ENCODE measurements around the gene LRRC4B.

Gene LRRC4B

DNA sequence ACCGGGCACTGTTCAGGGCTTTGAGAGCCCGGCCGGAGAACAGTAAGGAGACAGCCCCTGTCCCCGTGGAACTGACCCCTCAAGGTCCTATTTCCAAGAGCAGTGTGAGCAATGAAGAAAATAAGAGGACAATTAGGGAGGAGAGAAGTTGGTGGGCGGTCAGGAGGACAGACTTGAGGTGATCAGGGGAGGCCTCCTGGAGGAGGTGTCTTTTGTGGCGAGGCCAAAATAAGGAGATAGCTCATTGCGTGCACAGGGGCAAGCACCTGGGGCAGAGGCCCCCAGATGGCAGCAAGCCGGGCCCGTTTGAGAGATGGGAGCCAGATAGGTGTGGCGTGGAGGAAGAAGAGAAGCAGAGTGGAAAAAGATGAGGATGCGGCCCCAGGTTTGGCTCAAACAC is 2.8 kb upstream of the LRRC4B start:
- DNase-seq, result no peak

DNA sequence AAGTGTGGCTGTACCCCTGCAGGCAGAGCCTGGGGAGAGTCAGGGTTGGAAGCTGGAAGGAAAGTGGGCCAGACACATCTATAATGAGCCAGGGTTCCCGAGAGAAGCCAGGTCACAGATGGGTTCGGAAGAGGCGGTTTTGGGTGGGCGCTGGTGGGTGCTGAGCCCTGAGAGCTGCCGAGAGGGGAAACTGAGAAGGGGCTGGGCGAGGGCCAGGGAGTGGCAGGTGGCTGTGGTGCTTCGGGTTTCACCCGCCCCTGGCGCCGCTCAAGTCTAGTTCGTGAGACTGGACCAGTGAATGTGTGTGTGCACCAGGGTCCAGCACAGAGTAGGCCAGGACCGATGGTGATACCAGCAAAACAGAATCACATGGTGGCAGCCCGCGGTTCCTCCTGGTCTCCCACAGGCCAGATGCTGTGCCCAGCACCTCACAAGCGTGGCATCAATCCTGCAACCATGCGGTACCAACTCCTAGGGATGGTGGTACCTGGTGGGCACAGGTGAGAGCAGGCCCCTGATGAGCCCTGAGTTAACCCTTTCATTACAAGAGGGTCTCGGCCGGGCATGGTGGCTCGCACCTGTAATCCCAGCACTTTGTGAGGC is 1.8 kb upstream of the LRRC4B start:
- no peak for DNase-seq

DNA sequence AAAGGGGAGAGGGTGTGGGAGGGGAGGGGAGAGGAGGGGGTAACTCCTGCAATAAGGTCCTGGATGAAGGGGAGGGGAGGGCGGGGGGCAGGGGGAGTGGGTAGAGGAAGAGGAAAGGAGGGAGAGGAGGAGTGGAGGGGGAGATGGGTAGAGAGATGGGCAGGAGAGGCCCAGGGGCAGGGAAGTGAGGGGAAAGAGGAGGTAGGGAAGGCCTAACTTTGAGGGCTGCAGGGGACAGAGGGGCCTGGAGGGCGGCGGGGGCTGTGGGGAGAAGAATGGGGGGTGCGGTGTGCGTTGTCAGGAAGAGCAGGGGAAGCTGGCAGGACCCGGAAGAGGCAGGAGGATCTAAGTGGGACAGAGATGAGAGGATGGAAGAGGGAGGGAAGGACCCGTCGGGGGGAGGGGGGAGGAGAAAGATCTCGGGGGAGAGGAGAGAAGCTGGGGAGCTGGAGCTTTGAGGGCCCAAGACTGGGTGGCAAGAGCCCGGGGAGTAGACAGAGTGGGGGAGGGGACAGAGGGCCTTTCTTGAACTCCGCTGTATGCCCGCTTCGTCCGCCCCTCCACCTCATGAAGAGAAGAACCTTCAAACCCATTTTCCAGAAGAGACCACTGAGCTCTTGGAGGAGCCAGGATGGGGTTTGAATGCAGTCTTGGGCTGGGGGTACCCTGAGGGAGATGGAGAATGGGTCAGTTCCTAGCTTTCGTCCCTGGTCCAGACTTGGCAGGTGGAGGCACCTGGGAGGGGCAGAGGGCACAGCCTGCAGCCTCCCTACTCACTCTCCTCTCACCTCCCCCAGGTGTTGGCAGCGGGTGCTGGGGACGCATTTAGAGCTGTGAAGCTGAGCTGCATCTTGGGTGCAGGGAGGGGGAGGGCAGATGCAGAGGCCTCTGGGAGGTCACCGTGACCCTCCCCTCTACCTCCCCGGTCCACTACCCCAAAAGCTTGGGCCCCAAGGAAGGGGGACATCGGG is 778 bp upstream of the LRRC4B start:
- no peak for DNase-seq

DNA sequence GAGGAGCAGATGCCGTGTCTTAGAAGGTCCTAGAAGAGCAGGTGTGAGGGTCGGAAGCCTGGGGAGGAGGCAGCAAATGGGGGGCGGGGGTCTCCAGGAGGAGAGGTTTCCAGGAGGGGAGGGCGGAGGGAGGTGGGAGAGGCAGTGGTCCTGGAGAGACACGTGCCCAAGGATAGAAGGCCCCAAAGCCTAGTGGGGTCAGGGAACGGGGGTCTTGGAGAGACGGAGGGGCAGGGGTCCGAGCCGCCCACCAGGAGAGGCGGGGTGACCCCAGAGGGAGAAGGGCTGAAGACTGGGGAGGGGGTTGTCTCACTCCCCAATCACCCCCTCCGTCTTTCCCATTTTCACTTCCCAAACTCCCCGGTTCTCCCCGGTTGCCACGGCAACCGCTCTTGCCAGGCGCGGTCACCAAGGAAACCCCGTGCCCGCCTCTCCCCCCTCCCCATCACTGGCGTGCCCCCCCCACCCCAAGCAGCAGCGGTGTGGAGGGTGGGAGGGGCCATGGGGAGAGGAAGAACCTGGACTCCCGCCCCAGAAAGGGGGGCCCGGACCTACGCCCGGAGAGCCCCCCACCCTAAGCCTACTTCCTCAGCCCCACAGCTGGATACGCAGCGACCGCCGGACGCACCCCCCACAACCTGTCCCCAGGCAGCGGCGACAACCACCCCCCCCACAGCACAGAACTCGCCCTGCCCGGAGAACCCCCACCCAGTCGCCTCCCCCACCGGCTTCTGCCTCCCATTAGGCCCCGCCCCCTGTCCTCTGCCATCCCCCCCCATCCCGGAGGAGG is 988 bp downstream of the LRRC4B start:
- DNase-seq, result no peak

DNA sequence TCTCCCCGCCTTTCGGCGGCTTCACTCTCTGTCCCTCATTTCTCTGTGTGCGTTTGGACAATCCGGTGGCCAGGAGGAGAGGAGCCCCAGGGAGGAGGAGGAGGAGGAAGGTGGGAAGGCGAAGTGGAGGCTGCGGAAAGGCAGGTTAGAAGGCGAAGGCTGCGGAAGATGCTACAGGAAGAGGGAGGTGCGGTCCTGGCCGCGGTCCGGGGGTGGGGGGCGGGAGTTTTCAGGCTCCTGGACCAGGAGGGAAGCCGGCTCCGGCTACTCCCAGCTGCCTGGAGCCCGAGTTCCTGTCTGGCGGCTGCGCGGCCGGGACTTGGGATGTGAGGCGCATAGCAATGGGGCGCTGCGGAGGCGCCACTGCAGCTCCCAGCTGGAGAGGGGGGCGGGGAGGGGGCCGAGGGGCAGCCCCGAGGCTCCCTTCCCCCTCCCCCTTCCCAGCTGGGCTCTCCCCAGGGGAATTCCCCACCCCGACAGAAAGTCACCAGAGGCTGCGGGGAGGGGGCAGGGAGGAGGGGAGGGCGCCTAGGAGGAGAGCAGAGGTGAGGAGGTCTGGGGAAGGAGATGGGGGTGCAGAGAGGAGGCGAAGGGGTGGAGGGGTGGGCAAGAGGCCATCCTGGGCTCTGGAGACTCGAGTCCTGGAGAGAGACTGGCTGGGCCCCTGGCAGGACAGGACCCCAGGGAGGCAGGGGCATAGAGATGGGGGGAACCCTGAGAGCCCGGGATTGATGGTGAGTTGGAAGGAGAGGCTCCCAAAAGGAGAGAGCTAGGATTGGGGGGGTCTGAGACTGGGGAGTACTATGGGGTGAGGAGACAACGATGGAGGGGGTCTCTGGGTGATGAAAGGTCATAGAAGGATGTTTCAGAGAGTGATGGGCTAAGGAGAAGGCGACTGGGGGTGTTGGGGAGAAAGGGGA is 2.0 kb downstream of the LRRC4B start:
- DNase-seq, result no peak

DNA sequence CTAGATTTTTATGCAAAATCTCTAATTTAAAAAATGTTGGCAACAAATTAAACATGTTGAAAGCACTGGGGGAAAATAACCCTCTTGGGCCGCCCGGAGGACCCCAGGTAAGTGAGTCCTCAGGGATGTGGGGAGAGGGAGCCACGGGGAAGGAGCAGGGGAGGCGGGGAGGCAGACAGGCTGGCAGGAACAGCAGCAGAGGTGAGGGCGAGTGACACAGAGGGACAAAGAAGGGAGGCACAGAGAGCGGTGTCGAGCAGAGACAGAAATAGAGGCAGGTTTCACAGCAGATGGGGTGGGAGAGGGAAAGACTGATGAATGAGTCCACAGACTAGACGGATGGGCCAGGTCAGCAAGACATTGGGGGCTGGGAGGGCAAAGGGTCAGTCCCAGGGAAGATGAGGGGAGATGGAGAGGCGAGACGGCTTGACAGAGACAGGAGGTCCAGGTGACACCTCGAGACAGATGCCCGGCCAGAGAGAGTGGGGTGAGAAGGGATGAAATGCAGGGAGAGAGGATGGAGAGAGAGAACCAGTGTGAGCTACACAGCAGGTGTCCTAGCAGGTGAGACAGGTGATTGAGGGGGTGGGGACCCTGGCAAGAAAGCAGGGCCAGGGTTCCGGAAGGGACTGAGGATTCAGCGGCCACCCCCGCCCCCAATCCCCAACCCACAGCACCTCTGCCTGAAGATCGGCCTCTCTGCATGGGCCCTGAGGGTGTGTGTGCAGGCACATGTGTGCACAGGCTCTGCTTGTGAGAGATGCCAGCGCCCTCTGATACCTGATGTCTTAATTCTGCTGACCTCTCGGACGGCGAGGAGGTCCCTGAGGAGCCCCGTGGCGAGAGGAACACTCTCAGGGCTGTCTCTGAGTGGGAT is 3.8 kb downstream of the LRRC4B start:
- DNase-seq, result no peak

DNA sequence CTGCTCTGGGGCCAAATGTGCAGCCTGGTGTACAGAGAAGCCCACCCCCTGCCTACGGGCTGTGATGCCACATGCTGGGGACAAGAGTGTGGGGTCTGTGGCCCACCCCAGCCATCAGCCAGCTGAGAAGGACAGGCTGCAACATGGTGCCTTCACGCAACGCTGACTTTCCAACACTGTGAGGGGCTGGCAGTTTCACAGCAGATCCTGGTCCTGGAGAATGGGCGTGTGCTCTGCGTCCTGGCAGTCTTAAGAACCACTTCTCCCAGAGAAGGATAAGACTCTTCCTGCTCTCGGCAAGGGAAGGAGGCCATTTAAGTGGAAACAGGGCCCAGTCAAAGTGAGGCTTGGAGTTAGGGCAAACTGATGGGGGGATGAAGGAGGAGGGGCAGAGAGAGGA is 4.6 kb downstream of the LRRC4B start:
- DNase-seq, result no peak

DNA sequence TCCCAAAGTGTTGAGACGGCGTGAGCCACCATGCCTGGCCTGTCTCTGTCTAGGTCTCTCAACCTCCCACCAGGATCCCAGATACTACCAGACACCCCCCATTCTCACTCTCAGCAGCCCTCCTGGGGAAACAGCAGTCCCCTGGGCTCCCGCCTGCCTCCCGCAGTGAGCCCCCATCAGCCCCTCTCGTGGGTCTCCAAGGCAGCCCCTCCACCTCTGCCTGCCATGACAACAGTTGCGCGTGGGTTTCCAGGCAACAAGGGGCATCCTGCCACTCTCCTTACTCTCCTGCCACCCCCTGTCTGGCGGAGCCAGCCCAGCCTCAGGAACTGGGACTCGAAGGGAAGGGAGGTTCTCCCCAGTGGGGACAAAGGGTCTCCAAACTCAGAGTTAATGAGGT is 5.2 kb downstream of the LRRC4B start:
- no peak for DNase-seq

DNA sequence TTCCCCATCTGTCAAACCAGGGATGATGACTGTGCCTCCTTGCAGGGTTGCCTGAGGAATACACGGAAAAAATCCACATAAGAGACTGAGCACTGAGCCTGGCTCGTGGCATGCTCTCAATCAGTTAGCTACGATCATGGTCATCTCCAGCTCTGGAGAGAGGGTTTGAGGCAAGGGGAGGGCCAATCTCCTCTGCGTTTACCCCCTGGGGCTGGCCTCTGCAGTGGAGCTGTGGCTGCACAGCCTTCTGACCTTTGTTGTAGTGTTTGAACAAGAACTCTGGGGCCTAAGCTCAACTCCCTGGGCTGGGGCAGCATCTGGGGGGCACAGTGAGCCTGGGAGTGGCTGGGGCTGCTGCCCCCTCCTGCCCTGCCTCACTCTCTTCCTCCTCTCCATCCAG is 5.9 kb downstream of the LRRC4B start:
- DNase-seq, result no peak

DNA sequence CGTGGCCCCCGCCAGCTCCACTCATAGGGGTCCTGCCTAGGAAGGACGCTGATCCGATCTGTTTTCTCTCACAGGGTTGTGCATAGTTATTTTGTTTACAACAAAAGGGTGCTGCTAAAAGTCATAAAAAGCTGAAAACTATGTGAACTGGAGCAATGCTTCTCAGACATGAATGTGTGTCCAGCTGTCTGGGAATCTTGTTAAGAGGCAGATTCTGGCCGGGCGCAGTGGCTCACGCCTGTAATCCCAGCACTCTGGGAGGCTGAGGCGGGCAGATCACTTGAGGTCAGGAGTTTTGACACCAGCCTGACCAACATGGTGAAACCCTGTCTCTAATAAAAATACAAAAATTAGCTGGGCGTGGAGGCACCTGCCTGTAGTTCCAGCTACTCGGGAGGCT is 8.6 kb downstream of the LRRC4B start:
- DNase-seq, result no peak

DNA sequence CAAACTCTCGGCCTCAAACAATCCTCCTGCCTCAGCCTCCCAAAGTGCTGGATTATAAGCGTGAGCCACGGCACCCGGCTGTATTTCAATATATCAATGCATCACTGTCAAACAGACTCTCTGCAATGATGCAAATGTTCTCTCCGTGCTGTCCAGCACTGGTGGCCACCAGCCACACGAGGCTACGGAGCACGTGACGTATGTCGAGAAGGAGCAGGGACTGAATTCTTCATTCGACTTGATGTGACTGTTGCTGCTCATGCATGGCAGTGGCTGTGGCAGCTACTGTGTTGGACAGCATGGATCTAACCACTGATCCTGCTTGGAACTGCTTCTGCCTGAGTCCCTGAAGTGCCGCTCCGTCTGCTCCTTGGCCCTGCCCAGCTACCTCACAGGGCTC is 9.8 kb downstream of the LRRC4B start:
- DNase-seq, result no peak

DNA sequence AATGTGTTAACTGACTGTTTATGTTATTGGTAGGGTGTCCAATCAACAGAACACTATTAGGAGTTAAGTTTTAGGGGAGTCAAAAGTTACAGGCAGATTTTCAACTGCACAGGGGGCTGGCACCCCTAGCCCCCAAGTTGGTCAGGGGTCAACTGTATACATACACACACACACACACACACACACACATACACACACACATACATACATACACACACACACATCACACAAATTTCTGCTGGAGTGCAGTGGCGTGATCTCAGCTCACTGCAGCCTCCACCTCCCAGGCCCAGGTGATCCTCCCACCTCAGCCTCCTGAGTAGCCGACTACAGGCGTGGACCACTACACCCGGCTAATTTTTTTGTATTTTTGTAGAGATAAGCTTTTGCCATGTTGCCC is 10.2 kb downstream of the LRRC4B start:
- no peak for DNase-seq

DNA sequence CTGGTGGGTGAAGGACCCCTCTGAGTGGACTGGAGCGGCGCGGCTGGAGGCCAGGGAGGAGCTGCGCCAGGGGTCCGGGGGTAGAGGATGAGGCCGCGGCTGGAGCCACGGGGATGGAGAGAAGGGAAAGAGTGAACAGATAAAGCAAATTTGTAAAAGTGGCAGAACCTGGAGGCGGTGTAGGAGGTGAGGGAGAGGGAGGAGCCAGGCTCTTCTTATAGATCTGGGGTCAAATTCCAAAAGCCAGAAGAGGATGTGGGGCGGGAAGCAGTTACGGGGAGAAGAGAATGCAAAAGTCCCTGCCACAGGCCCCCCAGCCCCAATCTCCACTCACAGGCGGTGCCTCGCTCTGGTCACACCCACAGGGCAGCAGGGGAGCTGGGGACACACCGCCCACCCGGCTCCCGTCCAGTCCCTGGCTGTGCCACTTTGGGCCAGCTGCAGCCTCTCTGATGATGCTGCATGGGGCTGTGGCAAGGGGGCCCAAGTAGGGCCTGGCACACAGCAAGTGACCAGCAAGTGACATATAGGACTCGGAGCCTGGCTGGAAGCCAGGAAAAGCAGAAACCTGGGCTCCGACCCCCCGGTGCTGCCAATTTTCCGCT is 11.1 kb downstream of the LRRC4B start:
- no peak for DNase-seq

DNA sequence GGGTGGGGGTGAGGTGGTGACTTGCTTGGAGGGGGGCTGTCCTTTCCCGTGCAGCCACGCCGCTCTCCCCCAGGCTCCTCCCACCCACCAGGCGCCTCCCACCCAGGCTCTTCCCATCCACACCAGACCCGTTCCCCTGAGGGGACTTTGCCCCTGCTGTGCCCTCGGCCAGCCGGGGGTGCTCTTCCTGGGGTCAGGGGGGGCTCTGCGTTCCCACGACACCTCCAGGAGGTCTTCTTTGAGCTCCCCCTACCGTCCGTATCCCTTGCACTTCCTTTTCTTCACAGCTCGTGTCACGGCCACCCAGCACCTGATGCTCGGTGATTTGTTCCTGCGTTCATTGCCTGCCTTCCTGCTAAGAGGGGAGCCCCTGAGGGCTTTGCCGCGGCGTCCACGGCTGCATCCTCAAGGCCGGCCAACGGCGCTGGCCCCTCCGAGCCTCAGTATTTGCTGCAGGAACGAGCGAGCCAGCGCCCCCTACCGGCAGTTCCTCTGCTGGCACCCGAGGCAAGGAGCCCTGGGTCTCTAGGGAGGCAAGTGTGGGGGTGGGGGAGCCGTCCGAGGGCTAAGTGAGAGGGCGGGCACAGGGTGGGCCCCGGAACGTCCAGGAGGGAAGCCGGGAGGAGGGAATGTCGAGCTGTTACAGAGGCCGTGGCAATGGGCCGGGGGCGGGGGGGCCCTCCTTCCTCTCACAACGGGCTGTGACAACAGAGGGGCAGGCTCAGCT is 11.8 kb downstream of the LRRC4B start:
- peak; percentile 53 for DNase-seq

DNA sequence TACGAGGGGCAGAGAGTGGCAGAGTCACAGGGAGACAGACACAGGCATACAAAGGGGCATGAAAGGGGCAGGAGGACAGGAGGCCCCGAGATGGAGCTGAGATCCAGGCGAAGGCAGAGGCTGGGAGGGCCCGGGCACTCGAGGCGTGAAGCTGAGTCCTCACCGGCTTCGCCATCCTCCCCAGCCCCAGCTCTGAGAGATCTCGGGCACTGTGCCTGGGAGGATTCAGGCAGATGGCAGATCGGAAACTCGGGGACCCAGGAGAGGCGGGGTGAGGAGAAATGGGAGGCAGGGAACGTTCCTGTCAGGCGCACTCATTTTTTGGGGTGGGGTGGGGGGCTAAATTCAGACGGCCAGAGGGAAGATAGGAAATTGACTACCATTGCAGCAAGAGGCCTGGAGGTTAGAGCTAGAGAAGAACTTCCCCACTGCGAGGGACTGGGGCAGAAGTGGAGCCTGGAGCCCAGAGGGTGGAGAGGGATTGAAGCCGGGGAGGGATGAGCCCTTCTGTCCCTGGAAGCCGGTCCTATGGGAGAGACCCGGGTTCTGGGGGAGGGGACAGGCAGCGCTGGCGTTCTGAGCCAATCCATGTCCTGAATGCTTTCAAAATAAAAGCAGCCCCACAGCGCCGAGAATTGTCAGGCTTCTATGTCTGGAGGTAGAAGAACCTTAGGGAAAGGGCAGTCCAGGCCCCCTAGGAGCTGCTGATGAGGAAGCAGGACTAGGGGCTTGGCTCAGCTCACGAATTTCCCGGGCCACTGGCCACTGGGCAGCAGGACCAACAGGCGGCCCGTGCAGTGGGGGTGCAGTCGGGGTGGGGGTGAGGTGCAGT is 12.6 kb downstream of the LRRC4B start:
- DNase-seq, result no peak

DNA sequence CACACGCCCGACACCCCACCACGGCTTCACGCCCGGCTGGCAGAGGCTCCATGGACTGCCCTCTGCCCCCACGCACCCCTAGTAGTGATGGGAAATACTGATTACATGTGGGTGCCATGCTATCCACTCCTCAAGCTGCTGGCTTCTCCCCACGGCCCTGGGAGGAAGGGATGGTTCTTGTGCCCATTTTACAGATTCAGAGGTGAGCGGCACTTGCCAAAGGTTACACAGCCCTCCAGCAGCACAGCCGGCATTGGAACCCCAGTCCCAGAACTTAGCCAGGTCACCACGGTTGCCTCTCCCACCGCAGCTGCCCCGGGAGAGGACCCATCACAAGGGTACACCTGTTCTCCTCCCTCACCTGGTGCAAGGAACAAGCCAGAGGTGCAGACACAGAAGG is 13.2 kb downstream of the LRRC4B start:
- DNase-seq, result no peak

DNA sequence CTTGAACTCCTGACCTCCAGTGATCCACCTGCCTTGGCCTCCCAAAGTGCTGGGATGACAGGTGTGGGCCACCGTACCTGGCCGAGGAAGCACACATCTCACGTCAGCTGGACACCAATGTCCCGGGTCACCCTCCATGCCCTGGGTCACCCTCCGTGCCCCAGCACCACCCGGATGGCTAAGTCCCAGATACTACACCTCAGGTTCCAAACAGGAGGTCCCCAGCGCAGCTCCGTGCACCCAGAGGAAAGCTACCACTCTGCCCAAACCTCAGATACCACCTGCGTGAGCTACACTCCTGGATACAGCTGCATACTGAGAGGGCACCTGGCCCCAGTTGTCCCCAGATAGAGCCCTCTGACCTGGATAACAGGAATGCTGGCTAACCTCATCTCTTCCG is 14.0 kb downstream of the LRRC4B start:
- no peak for DNase-seq

DNA sequence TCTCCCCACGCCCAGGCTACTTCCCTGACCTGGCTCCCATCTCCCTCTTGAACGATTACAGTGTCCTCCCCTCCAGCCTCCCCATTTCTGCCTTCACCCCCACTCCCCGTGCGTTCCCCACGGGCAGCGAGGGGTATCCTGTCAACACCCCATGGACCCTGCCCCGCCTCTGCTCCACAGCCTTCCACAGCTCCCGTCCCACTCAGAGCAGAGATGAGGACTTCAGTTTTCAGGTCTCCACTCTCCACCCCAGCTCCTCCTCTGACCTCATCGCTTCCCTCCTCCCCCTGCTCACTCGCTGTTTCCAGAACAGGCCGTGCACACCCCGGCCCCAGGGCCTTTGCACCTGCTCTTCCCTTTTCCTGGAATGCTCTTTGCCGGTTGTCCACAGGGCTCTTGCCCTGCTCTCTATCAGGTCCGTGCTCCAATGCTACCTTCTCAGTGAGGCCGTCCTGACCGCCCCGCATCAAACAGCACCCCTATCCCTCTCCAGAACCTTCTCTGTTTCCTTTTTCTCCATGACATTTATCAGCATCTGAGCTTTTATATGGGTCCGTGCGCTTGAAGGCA is 15.0 kb downstream of the LRRC4B start:
- DNase-seq, result no peak

DNA sequence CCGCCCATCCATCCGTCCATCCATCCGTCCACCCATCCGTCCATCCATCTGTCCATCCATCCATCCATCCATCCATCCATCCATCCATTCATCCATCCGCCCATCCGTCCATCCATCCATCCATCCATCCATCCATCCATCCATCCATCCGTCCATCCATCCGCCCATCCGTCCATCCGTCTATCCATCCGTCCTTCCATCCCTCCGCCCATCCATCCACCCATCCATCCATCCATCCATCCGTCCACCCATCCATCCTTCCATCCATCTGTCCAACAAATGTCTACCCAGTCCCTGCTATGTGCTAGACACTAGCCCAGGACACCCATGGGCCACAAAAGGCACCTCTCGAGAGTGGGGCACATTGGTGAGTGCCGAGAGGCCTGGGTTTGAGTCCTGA is 15.7 kb downstream of the LRRC4B start:
- no peak for DNase-seq
